GM21381 (cell line): ENCODE measurements around the gene POU2F1.
"Not testable (repeated sequence)": the region's sequence is repeated elsewhere in the genome, so short reads cannot be mapped to it uniquely, and the experiment has no call there.

ENCODE experiments used
- ATAC-seq: cut with Tn5 transposase; IDR thresholded peaks from one replicate; pipeline ENCODE4 v1.9.1; 2021; ENCODE audit warnings: mild to moderate bottlenecking, moderate library complexity; ENCODE audit not compliant: unreplicated experiment

Gene POU2F1

DNA sequence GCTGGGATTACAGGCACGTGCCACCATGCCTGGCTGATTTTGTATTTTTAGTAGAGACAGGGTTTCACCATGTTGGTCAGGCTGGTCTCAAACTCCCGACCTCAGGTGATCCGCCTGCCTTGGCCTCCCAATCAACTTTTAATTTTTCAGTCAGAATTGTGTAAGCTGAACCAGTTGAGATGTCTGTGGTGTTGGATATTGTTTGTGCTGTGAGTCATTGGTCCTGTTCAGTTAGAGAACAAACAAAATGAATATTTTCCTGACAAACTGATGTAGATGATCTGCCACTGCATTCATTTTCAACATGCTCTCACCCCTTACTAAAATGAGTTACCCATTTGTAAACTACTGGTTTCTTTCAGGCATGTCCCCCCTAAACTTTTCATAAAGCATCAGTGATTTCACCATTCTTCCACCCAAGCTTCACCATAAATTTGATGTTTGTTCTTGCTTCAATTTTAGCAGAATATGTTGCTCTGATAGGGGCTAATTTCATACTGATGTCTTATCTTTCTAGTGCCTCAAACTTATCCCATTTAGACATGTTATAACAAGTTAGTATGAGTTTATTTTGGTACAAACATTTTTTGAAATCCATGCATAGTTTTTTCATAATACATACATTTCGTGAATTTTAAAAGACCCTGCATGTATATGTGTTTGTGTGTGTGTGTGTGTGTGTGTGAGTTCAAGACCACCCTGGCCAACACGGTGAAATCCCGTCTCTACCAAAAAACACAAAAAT, 15.2 kb upstream of the POU2F1 start:
- ATAC-seq = not testable (repeated sequence)

DNA sequence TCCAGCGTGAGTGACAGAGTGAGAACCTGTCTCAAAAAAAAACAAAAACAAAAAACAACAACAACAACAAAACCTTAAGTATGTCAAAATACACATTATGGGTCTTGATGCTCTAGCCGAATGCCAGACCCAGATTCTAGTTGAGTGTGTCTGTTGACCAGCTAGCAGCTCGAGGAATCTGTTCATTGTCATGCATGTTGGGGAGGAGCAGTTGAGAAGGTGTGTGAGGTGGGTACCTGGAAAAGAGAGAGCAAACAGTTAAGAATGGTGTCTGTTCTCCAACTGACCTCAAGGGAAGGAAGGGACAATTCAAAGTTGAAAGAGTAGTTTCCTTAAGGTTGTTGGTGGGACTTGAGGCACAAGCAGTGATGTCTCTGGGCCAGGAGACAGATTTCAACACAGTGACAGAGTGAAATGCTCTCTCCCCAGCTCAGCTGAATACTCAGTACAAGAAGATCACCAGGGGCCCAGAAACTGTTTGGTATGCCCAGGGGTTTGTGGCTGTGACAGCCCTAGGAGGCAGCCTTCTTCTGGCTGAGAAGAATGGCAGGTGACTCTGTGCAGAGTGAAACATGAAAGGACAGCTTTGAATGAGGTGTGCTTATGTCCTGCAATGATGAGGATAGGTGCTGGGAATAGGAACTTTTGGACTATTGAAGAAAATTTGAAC, 14.4 kb upstream of the POU2F1 start:
- ATAC-seq = no peak

DNA sequence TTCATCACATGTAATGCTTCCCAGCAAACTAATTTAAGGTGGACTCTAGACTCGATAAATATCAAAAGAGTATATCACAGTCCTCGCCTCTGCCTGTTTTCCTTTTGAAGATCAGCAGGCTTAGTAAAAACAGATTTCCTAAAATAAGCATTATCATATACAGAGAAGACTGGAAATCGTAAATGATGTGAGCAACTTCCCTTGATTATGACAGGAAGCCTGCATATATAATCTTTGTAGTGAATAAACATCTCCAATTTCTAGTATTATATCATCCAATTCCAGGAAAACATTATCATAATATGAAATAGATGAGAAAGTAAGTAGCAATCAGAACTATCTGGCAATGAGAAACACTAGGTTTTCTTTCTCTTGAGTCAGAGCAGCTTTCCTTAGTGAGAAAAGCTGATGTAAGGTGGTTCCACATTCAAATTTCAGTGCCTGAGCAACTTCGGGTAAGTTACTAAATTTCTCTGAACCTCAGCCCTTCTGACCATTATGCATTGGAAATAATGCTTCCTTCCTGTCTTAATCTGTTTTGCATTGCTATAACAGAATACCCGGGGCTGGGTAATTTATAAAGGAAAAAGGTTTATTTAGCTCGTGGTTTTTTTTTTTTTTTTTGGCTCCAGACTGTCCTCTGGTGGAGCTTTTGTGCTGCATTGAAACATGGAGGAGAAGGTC, 12.6 kb upstream of the POU2F1 start:
- no peak for ATAC-seq

DNA sequence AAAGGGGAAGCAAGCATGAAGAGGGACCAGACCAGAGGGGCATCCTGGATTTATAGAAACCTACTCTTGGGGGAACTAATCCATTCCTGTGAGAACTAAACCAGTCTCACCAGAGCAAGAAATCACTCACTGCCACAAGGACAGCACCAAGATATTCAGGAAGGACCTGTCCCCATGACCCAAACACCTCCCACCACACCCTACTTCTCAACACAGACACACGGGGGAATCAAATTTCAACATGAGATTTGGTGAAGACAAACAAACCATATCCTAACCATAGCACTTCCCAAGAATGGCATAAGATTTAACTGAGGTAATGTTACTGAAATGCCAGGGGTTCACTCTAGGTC, 12.1 kb upstream of the POU2F1 start:
- ATAC-seq = no peak

DNA sequence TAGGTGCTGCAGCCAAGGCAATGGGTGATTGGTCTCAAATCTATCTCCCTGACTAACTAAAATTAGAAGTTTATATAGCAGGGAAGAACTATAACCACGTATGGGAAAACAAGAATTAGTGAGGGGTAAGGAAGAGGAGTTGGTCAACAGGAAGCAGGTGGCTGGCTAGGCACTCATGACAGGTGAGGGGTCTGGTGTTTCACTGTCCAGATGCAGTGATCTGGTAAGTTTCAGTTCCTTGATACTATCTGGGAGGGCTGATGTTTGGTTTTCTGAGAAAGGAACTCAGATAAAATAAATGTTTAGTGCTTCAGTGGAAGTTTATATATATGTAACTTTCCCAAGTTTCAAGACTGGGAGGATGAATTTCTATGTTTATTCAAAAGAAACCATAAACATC, 11.6 kb upstream of the POU2F1 start:
- ATAC-seq = no peak

DNA sequence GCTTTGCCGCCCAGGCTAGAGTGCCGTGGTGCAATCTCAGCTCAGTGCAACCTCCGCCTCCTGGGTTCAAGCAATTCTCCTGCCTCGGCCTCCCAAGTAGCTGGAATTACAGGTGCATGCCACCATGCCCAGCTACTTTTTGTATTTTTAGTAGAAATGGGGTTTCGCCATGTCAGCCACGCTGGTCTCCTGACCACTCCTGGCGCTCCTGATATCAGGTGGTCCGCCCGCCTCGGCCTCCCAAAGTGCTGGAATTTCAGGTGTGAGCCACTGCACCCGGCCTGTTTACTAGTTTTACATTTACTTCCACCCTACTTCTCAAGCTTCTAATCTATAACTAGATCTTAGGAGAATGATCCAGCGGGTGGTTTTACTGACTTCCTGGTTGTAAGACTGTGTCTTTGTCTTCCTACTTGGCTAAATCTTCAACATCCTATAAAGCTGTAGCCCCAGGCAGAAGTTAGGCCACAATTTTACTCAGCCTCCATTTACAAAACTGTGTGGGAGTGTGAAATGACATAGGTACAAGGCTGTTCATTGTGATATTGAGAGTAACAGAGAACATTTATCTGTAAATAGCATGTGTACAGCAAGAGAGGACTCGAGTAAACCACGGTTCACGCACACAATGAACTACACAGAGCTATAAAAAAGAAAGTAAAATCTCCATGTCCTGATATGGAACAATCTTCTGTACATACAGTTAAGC, 9.6 kb upstream of the POU2F1 start:
- no peak for ATAC-seq

DNA sequence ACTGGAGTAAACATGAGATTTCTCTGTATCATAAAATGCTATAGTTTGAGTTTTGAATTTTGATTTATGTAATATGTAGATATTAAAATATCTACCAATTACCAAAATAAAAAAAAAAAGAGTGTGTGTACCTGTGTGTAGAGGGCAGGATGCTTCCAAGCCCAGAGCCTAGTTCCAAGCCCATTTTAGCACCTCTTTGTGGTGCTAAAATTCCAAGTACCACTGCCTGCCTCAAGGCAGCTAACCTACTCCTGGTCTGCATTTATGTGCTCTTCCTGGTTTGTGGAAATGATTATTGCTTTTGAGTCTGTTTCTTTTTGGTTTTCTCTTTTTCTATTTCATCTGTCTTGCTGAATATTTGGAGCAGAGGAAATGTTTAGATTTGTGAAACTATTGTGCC, 8.7 kb upstream of the POU2F1 start:
- no peak for ATAC-seq

DNA sequence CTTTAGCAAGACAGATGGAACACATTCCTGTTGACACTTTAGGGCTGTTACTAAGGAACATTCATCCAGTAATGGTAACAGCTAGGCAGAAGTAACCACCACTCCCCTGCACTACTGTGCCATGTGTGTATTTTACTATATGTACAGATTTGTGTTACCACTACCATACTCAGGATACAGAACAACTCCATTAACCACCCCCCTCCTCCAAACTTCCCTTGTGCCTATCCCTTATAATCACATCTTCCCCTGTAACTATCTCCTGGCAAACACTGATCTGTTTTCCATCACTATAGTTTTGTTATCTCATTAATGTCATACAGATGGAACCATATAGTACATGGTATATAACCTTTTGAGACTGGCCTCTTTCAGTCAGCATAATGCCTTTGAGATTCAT, 3.9 kb upstream of the POU2F1 start:
- no peak for ATAC-seq

DNA sequence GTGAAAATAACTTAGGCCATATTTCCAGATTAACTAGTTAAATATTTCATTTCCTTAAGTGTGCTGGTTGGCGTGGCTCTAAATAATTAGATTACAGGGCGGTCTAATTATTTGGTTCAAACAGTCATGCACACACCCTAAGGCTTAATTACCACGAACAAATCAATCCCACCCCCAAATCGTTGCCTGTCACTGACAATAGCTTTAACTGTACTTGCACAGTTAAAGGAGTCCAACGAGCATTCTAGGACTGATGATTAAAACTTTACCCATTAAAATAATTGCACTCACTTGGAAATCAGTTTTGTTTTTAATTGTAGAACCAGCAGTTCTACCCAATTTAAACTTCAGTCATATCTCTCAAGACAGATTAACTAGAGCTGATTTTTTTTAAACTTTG, 1.5 kb upstream of the POU2F1 start:
- no peak for ATAC-seq

DNA sequence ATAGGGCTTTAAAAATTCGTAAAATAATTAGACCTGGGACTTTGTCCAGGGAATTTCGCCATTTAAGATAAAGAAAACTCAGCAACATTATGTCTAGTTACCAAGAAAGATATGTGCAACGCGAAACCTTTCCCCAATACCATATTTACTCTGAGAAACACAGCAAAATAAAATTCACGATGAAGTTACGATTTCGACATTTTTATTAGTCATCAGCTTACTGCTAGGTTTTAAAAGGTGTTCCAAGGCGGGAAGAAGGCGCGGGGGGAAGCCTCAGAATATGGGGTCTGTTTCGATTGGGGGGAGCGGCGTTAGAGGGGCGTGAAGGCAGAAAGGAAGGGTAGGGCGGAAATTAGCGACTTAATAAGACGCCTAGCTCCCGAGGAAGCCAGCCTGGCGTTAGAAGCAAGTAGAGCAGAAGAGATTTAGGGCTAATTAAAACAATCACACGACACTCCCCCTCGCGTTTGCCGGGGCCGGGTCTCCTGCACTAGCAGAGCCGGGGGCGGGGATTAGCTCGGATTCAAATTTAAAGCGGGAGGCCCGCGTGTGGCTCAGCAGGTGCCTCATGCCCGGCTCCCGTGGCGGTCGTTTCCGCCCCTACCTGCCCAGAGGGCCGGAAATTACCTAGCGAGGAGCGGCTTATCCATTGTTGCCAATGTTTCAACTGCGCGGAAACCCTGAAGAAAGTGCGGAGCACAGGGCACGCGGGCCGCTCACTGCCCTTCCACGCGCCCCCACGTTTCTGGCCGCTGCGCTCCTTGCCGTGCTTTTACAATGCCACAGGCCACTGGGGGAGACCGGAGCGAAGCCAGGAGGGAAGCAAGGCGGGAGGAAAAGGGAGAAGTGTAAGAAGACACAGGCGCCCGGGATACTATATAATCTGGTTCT, 795 bp upstream of the POU2F1 start:
- ATAC-seq = peak; percentile 39

DNA sequence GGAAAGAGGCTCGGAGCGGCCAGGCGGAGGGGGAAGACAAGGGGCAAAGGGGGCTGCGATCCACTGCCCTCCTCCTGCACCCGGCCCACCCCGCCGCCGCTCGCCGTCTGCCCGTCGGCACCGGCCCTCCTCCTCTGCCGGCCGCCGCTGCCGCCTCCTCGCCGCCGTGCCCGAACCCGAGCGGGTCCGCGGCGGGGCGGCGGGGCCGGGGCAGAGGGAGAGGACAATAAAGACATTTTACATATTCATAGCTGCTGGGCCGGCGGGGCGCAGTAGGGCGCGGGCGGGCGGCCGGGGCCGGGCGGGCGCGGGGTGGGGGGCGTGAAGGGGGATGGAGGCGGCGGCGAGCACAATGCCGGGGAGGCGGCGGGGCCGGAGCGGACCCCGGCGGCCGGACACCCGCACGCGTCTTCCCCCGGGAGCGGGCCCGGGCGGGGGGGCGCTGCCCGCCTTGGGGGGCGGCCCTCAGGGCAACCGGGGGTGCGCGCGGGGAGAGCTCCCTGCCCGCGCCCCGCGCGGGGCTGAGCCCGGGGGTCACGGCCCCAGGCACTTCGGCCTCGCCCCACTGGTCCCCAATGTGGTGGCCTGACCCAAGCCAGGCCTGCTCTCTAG, 546 bp downstream of the POU2F1 start:
- peak; percentile 4 for ATAC-seq

DNA sequence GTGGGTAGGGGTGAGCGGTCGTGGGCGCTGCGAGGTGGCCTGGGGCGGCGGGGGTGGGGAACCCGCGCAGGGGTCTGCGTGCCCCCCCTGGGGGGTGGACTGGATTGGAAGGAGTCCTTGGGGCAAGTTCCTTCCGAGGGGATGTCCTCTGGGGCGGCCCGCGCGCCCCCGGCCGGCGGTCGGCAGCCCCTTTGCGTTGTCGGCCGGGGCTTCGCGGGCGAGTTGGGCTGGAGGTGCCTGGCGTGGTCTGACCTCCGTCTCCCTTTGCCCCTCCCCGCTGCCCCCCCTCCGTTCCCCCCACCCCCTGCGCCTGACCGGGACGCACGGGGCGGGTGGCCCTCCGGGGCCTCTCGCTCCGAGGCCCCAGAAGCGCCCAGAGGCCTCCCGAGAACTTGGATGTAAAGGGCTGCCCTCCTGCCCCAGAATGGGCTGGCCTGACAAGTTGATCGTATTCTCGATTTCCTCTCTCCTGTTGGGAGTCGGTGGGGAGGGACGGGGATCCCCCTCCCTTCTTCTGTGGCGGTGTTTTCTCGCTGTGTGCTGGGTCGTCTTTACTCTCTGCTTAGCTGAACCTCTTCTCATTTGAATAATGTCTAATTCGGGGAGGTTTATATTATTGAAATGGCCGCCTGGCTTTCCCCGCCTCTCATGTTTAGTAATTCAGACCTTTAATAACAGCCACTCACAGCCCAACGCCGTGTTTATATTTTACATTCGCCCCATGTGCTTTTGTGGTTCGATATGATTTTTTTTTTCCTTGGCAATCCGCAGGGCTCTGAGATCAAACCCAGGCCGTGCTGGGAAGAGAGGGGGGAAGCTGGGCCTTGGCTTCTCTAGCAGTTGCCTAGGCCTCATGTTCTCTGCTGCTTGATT, 1.3 kb downstream of the POU2F1 start:
- peak; percentile 49 for ATAC-seq

DNA sequence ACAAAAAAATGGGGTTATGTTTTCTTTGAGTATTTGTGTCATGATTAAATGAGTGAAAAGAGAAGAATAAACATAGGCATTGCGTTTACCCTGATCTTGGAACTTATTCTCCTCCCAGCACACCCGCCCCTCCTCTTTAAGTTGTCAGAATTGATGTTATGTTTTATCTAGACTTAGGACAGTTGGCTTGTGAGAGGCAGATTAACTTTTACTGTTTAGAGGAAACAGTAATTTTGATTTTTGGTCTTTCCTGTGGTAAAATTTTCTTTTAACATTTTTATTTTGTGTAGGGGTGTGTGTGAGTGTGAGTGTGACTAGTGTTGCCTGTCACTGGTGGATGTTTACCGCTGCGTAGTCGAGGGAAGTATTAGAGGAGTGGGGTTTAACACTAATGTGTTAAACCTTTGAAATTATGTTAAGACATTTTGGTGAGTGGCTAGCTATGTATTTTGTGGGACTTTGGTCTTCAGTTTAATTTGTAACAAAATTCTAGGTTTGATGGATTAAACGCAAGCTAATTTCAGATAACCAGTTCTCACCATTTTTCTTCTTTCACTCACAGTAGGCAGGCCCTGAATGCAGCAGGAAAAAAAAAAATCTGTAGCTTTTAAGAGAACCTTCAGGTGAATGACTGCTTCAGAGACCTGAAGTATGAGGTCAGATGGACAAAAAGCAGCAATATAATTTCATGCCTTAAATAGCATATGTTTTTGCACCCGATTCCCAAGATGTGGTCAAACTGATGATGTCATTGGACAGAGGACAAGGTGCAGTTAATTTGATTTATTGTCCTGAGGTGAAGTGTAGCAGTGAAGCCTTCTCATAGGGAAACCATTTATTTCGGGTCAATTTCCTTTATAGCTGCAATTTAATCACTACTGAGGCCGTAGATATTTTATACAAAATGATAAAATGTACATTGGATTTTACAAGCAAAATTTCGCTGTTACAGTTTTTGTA, 2.7 kb downstream of the POU2F1 start:
- no peak for ATAC-seq

DNA sequence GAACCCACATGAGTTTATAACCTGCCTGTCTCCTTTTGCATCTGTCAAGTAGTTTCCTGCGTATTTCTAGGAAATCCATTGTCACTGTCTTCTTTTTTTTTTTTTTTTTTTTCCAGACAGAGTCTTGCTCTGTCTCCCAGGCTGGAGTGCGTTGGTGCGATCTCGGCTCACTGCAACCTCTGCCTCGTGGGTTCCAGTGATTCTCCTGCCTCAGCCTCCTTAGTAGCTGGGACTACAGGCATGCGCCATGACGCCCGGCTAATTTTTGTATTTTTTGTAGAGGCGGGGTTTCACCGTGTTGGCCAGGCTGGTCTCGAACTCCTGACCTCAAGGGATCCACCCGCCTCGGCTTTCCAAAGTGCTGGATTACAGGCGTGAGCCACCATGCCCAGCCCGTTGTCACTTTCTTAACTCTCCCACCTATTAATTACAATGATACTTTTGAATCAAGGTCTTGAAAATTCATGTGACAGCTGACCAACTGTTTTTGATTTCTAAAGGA, 4.1 kb downstream of the POU2F1 start:
- ATAC-seq = not testable (repeated sequence)

DNA sequence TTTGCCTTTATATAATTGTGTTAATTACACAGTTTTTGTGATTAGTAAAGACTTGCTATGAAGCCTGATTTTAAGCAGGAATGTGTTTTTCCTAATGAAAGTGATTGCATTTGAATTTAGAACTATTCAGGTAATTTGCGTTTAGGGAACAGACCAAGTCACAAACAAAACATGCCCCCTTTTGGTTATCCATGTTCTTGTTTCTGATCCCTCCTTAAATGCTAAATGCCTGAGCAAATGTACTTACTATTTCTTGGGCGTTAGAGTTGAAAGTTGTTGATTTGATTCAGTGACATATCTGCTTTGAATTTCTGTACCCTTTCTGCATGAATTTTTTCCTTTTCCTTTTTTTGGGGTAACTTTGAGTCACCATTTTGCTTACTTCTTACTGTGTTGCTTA, 5.2 kb downstream of the POU2F1 start:
- ATAC-seq = no peak

DNA sequence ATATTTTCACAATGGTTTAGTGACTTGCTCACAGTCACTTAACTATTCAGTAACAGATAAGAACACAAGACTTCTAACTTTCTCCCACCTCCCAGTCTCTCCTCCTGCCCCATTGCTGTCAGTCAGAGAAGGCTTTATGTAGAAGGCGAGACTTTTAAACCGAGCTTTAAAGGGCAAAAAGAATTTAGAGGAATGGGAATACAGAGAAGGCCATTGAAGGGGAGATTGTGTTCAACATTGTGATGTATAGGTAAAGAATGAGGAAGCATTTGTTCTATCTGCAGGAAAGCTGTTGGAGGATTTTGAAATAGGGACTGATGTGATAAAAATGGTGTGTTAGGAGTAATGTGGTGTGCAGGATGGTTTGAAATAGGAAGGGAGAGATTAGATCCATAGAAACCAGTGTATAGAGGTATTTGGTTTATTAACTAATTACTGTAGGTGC, 7.3 kb downstream of the POU2F1 start:
- ATAC-seq = no peak

DNA sequence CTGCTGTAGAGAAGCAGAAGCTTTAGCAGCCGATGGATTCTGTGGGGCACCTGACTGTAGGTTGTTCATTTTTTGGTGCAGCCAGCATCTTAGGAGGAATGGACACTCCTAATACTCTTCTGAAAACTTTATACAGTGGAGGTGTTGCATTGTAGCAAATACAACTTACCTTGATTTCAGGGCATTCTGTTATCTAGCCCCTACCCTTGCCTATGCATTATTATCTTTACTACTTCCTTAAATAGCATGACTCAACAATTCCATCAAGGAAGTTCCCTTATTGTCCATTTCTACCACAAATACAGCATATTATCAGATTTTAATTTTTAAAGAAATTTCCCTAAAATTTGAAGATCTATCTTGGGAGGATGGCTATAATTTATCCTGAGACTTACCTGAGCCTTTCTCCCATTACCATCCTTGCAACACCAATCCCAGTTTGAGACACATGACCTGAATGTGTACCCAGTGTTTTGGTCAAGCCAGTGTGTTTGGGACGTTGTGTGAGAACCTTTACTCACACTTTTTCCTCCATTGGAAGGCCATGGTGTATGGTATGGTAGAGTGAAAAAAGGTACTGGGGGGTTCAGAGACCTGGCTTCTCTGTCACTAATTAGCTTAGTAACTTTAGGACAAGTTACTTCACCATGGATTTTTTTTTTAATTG, 9.2 kb downstream of the POU2F1 start:
- no peak for ATAC-seq
